ENCODE results near the gene LRFN3.

- no peak for TF ChIP-seq POLR2A (IDR thresholded peaks at IDR 0.05)
- TF ChIP-seq CTCF (IDR thresholded peaks at IDR 0.05 in 8 of 11, conservative IDR thresholded peaks at IDR 0.05 in 3 of 11): no peak
- no peak for TF ChIP-seq POLR2AphosphoS5 (IDR thresholded peaks at IDR 0.05)
Measured at GRCh38 chr19:35983177-35983576, 47.0 kb downstream of the LRFN3 start.
